CD4-positive, alpha-beta T cell treated with Interleukin-4 for 1 hour (primary cell): ENCODE data around the gene CANT1.

Source experiments
- DNase-seq, 2 donors: peaks; one replicate each; pipeline ENCODE4 v3.0.0-alpha.2; 2020 to 2022

Gene CANT1

GRCh38 chr17:79007504-79008381, 1.8 kb downstream of the CANT1 start:
- DNase-seq, result no peak

GRCh38 chr17:79006794-79007503, 2.6 kb downstream of the CANT1 start:
- DNase-seq, result no peak

- DNase-seq, result no peak
Measured at GRCh38 chr17:79006046-79006445, 3.5 kb downstream of the CANT1 start.

GRCh38 chr17:79005063-79005861, 4.3 kb downstream of the CANT1 start:
- DNase-seq, result no peak

- DNase-seq, result no peak
Measured at GRCh38 chr17:79003661-79004411, 5.7 kb downstream of the CANT1 start.

- no peak for DNase-seq
Measured at GRCh38 chr17:79002796-79003593, 6.6 kb downstream of the CANT1 start.

GRCh38 chr17:79002291-79002690, 7.3 kb downstream of the CANT1 start:
- DNase-seq, result no peak

GRCh38 chr17:79001190-79002020, 8.2 kb downstream of the CANT1 start:
- no peak for DNase-seq

- no peak for DNase-seq
Measured at GRCh38 chr17:79000396-79001189, 9.0 kb downstream of the CANT1 start.

- no peak for DNase-seq
Measured at GRCh38 chr17:78999947-79000395, 9.6 kb downstream of the CANT1 start.

- DNase-seq, result no peak
Measured at GRCh38 chr17:78999056-78999768, 10.4 kb downstream of the CANT1 start.

- no peak for DNase-seq
Measured at GRCh38 chr17:78998311-78999055, 11.1 kb downstream of the CANT1 start.

GRCh38 chr17:78997881-78998280, 11.7 kb downstream of the CANT1 start:
- DNase-seq, result no peak

GRCh38 chr17:78997231-78997741, 12.3 kb downstream of the CANT1 start:
- DNase-seq, result no peak

GRCh38 chr17:78996781-78997201, 12.8 kb downstream of the CANT1 start:
- DNase-seq, result no peak

- DNase-seq, result no peak
Measured at GRCh38 chr17:78995761-78996451, 13.7 kb downstream of the CANT1 start.

- no peak for DNase-seq
Measured at GRCh38 chr17:78995022-78995760, 14.4 kb downstream of the CANT1 start.
